Measurements from ENCODE around the gene LY9. TPM values are rescaled to one million over a fixed set of nuclear protein-coding genes. Genes with fewer than 3 reads are reported as not detected.

Gene LY9
- total RNA-seq, 4 donors from 2014 or later = 1.6 to 39.6 (median 3.6) TPM

DNA sequence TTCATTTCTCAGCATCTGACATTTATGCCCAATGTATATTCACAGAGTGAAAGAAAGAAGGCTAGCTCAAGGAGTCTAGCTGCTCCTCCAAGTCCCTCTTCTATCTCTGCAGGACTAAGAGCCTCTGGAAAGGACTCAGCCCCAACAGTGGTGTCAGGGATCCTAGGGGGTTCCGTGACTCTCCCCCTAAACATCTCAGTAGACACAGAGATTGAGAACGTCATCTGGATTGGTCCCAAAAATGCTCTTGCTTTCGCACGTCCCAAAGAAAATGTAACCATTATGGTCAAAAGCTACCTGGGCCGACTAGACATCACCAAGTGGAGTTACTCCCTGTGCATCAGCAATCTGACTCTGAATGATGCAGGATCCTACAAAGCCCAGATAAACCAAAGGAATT lies 3.7 kb downstream of the LY9 start:
- DNase-seq = no peak
- H3K4me3 ChIP-seq = peak overlapping the region in 1 of 4 donors; percentile 4
- no peaks in the 10 kb centered on the region for H3K9me3 ChIP-seq
- peaks cover 0 to 11% (median 3%) of the 10 kb centered on the region in 4 donors for H3K4me1 ChIP-seq
- H3K27me3 ChIP-seq = no peaks in the 10 kb centered on the region
- H3K36me3 ChIP-seq = no peaks in the 10 kb centered on the region
- TF ChIP-seq POLR2A (IDR thresholded peaks at IDR 0.05) = no peak
- TF ChIP-seq, protein P1, sequence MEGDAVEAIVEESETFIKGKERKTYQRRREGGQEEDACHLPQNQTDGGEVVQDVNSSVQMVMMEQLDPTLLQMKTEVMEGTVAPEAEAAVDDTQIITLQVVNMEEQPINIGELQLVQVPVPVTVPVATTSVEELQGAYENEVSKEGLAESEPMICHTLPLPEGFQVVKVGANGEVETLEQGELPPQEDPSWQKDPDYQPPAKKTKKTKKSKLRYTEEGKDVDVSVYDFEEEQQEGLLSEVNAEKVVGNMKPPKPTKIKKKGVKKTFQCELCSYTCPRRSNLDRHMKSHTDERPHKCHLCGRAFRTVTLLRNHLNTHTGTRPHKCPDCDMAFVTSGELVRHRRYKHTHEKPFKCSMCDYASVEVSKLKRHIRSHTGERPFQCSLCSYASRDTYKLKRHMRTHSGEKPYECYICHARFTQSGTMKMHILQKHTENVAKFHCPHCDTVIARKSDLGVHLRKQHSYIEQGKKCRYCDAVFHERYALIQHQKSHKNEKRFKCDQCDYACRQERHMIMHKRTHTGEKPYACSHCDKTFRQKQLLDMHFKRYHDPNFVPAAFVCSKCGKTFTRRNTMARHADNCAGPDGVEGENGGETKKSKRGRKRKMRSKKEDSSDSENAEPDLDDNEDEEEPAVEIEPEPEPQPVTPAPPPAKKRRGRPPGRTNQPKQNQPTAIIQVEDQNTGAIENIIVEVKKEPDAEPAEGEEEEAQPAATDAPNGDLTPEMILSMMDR (IDR thresholded peaks at IDR 0.05) = no peak
- H3K27ac ChIP-seq = peak overlapping the region in 1 of 4 donors; percentile 85

DNA sequence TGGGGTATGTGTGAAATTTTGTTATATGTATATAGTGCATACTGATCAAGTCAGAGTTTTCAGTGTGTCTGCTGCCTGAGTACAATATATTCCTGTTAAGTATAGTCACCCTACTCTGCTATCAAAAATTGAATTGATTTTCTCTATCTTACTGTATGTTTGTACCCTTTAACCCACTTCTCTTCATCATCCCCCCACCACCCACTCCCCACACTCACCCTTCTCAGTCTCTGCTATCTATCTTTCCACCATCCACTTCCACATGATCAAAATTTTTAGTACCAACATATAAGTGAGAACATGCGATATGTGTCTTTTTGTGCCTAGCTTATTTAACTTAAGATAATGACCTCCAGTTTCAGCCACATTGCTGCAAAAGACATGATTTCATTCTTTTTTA lies 4.2 kb downstream of the LY9 start:
- Histone ChIP-seq H3K4me1 (peaks cover 0 to 11% (median 3%) of the 10 kb centered on the region in 4 donors), H3K4me3 (peak overlapping the region in 1 of 4 donors; percentile 28), H3K36me3 (no peaks in the 10 kb centered on the region), H3K27ac (peak overlapping the region in 1 of 4 donors; percentile 85), H3K27me3 (no peaks in the 10 kb centered on the region), H3K9me3 (no peaks in the 10 kb centered on the region)
- TF ChIP-seq, protein P1 (IDR thresholded peaks at IDR 0.05) = no peak
- no peak for TF ChIP-seq POLR2A (IDR thresholded peaks at IDR 0.05)
- no peak for DNase-seq

DNA sequence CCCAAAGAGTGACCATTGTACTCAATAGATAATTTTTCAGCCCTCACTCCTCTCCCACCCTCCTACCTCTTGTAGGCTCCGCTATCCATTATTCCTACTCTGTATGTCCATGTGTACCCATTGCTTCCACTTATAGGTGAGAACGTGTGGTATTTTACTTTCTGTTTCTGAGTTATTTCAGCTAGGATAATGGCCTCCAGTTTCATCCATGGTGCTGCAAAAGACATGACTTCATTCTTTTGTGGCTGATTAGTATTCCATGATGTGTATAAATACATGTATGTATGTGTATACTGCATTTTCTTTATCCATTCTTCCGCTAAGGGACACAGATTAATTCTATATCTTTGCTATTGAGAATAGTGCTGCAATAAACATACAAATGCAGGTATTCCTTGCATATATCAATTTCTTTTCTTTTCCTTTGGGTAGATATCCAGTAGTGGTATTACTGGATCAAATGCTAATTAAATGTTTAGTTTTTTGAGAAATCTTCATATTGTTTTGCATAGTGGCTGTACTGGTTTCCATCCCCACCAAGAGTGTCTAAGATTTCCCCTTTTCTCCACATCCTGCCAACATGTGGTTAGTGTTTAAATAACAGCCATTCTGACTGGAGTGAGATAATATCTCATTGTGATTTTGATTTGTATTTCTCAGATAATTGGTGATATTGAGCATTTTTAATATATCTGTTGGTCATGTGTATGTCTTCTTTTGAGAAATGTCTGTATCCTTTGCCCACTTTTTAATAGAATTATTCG lies 4.9 kb downstream of the LY9 start:
- peak overlapping the region in 1 of 4 donors; percentile 28 for H3K4me3 ChIP-seq
- H3K4me1 ChIP-seq = peaks cover 0 to 11% (median 3%) of the 10 kb centered on the region in 4 donors
- peak overlapping the region in 1 of 4 donors; percentile 85 for H3K27ac ChIP-seq
- TF ChIP-seq POLR2A (IDR thresholded peaks at IDR 0.05) = no peak
- TF ChIP-seq, protein P1 (IDR thresholded peaks at IDR 0.05) = no peak
- DNase-seq = no peak
- no peaks in the 10 kb centered on the region for H3K36me3 ChIP-seq
- H3K9me3 ChIP-seq = no peaks in the 10 kb centered on the region
- no peaks in the 10 kb centered on the region for H3K27me3 ChIP-seq

DNA sequence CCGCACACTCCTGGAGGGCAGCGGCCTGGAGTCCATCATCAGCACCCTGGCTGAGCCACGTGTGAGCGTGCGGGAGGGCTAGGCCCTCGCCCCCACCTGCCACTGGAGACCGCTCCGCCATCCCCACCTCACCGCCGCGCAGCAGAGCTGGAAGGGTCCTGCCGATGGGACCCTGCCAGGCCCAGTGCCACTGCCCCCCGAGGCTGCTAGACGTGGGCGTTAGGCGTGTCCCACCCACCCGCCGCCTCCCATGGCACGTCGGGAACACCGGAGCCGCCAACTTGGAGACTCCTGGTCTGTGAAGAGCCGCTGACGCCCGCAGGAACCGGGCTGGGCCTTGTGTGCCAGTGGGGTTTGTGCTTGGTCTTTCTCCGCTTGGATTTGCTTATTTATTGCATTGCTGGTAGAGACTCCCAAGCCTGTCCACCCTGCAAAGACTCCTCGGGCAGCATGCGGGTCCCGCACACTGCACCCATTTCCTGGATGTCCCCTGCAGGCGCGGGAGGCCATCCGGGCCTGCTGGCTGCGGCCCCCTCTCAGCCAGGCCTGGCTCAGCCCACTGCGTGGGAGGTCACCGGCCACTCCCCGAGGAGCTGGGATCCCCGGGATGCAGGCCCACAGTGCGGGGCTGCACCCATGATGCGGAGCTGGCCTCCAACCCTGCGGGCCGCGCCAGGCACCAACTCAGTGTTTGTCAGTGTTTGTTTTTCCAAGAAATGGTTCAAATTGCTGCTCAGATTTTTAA lies 6.0 kb downstream of the LY9 start:
- no peaks in the 10 kb centered on the region for H3K36me3 ChIP-seq
- no peak overlapping the region for H3K4me3 ChIP-seq
- H3K27me3 ChIP-seq = no peaks in the 10 kb centered on the region
- peaks cover 0 to 11% (median 3%) of the 10 kb centered on the region in 4 donors for H3K4me1 ChIP-seq
- no peak overlapping the region for H3K27ac ChIP-seq
- H3K9me3 ChIP-seq = peaks cover 0 to 5% (median 0%) of the 10 kb centered on the region in 4 donors
- TF ChIP-seq, protein P1 (IDR thresholded peaks at IDR 0.05) = no peak
- no peak for TF ChIP-seq POLR2A (IDR thresholded peaks at IDR 0.05)
- DNase-seq = no peak

DNA sequence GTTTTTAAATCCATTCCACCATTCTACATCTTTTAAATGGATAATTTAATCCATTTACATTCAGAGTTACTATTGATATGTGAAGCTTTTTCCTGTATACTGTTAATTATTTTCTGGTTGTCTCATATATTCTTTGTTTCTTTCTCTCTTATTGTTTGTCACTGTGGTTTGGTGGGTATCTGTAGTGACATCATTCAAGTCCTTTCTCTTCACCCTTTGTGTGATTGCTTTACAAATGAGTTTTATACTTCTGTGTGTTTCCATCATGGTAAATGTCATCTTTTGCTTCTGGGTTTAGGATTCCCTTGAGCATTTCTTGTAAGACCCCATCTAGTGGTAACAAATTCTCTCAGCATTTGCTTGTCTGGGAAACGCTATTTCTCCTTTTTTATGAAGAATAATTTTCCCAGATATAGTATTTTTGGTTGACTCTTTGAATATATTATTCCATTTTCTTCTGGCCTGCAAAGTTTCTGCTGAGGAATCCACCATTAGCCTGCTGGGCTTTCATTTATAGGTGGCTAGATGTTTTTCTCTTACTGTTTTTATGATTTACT lies 10.2 kb downstream of the LY9 start:
- Histone ChIP-seq H3K36me3 (no peaks in the 10 kb centered on the region), H3K27me3 (no peaks in the 10 kb centered on the region), H3K4me1 (peaks cover 0 to 14% (median 2%) of the 10 kb centered on the region in 4 donors), H3K9me3 (peaks cover 0 to 5% (median 0%) of the 10 kb centered on the region in 4 donors), H3K4me3 (no peak overlapping the region), H3K27ac (no peak overlapping the region)
- TF ChIP-seq POLR2A (IDR thresholded peaks at IDR 0.05) = no peak
- TF ChIP-seq, protein P1 (IDR thresholded peaks at IDR 0.05) = no peak
- DNase-seq = no peak
